ENCODE results near the gene EFNA2.

DNA sequence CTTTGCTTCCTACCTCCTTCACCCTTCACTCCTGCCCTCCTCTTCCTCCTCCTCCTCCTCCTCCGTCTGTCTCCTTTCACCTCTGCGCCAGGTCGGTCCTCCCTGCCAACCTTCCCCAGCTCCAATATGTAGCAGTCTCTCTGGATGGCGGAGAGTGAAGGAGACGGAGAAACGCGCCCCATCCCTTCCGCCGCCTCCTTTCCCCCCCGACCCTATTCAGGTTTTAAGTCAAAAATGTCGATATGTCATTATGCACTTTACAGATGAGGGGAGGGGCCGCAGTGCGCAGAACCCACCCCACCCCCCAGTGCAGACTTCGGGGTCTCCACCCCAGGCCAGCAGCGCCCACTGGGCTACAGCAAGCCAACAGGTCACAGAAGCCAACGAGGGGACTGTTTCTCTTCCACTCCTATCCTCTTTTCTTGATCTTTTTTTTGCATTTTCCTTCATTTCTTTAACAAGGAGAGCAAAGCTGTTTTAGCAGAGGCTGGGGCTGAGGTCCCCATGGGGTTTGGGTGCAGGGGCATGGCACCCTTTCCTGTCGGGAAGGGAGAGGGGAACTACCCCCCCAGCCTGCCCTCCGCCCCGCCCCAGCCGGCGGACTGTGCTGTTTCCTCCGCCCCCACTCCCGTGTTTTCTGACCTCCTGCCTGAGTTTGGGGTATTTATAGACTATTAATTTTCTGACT, 28.1 kb upstream of the EFNA2 start:
- no peak for TF ChIP-seq EZH2phosphoT487 (IDR thresholded peaks at IDR 0.05; ENCODE audit: borderline replicate concordance)
- TF ChIP-seq, protein P1, sequence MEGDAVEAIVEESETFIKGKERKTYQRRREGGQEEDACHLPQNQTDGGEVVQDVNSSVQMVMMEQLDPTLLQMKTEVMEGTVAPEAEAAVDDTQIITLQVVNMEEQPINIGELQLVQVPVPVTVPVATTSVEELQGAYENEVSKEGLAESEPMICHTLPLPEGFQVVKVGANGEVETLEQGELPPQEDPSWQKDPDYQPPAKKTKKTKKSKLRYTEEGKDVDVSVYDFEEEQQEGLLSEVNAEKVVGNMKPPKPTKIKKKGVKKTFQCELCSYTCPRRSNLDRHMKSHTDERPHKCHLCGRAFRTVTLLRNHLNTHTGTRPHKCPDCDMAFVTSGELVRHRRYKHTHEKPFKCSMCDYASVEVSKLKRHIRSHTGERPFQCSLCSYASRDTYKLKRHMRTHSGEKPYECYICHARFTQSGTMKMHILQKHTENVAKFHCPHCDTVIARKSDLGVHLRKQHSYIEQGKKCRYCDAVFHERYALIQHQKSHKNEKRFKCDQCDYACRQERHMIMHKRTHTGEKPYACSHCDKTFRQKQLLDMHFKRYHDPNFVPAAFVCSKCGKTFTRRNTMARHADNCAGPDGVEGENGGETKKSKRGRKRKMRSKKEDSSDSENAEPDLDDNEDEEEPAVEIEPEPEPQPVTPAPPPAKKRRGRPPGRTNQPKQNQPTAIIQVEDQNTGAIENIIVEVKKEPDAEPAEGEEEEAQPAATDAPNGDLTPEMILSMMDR (conservative IDR thresholded peaks at IDR 0.05; ENCODE audit: low read length), result no peak
